HEK293T (cell line): ENCODE data around the gene CDH1.

Experiments used
- CTCF ChIA-PET: fragments of 350-600 bp; formaldehyde crosslinking; extraction: SDS; loops from one replicate; lab custom pipeline; 2021; ENCODE audit warnings: antibody characterized with exemption, inconsistent platforms; lab: Yijun Ruan, JAX
- POLR2A ChIA-PET: fragments of 350-600 bp; formaldehyde crosslinking; extraction: SDS; loops from one replicate; lab custom pipeline; 2020; ENCODE audit warnings: antibody characterized with exemption, inconsistent platforms; lab: Yijun Ruan, JAX
- DNase-seq: peaks from one replicate; pipeline ENCODE4 v3.0.0; 2012; ENCODE audit warnings: mixed read lengths; ENCODE audit errors: extremely low spot score
- ARNT ChIP-seq: fragments of 450-650 bp; IDR thresholded peaks from 2 replicates; pipeline ENCODE4 v1.6.1; 2017; ENCODE audit warnings: mild to moderate bottlenecking
- BHLHE40 ChIP-seq: fragments of 450-650 bp; IDR thresholded peaks from 2 replicates; pipeline ENCODE4 v1.6.1; 2016; ENCODE audit warnings: mild to moderate bottlenecking, moderate library complexity, borderline replicate concordance
- CTBP1 ChIP-seq: fragments of 450-650 bp; IDR thresholded peaks from 2 replicates; pipeline ENCODE4 v1.6.1; 2016; ENCODE audit warnings: borderline replicate concordance
- ELF4 ChIP-seq: fragments of 450-650 bp; IDR thresholded peaks from 2 replicates; pipeline ENCODE4 v1.6.1; 2017; ENCODE audit warnings: antibody characterized with exemption
- FOXA1 ChIP-seq: fragments of 450-650 bp; IDR thresholded peaks from 2 replicates; pipeline ENCODE4 v1.6.1; 2016; ENCODE audit warnings: mild to moderate bottlenecking
- FOXK2 ChIP-seq: fragments of 450-650 bp; IDR thresholded peaks from 2 replicates; pipeline ENCODE4 v1.6.1; 2016; ENCODE audit warnings: mild to moderate bottlenecking
- FOXM1 ChIP-seq: fragments of 450-650 bp; IDR thresholded peaks from 2 replicates; pipeline ENCODE4 v1.6.1; 2017; ENCODE audit warnings: mild to moderate bottlenecking, borderline replicate concordance
- HDGF ChIP-seq: fragments of 450-650 bp; IDR thresholded peaks from 2 replicates; pipeline ENCODE4 v1.6.1; 2017; ENCODE audit warnings: antibody characterized with exemption, borderline replicate concordance
- L3MBTL2 ChIP-seq: fragments of 450-650 bp; conservative IDR thresholded peaks from 2 replicates; pipeline ENCODE4 v1.6.1; 2016; ENCODE audit warnings: mild to moderate bottlenecking
- LEF1 ChIP-seq: fragments of 450-650 bp; IDR thresholded peaks from 2 replicates; pipeline ENCODE4 v1.6.1; 2017; ENCODE audit warnings: mild to moderate bottlenecking, borderline replicate concordance
- NFRKB ChIP-seq: fragments of 450-650 bp; IDR thresholded peaks from 2 replicates; pipeline ENCODE4 v1.6.1; 2016; ENCODE audit warnings: mild to moderate bottlenecking, moderate library complexity
- SP1 ChIP-seq: fragments of 450-650 bp; IDR thresholded peaks from 2 replicates; pipeline ENCODE4 v1.6.1; 2017
- SUZ12 ChIP-seq: fragments of 450-650 bp; IDR thresholded peaks from 2 replicates; pipeline ENCODE4 v1.6.1; 2016; ENCODE audit warnings: mild to moderate bottlenecking
- TARDBP ChIP-seq: fragments of 450-650 bp; IDR thresholded peaks from 2 replicates; pipeline ENCODE4 v1.6.1; 2016
- ZNF384 ChIP-seq: fragments of 450-650 bp; IDR thresholded peaks from 2 replicates; pipeline ENCODE4 v1.6.1; 2016
- TF ChIP-seq, protein P1 (sequence below): fragments of 450-650 bp; IDR thresholded peaks from 2 replicates; pipeline ENCODE4 v1.6.1; 2016

The CDH1 gene

DNA sequence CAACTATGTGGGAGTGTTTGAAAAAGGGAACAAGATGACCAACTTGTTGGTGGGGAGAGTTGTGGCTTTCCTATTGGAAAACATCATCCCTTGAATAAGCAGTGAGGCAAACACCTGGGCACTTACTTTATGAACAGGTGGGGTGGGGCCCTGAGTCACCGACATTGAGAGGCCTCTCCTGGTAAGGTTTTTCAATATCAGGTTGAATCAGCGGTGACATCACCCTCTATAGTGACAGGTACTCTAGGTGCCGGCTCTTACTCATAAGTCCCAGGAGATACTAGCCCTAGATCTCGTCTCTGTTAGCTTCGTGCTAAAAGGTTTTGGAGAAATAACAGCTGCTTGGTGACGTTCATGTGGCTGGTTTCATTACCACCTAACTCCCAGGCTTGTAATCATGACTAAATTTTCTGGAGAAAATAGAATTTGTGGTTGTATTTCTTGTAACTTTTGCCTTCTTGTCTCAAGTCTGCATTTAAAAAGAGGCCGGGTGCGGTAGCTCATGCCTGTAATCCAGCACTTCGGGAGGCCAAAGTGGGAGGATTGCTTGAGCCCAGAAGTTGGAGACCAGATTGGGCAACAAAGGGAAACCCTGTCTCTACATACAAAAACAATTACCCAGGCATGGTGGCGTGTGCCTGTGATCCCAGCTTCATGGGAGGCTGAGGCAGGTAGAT, 19.3 kb downstream of the CDH1 start:
- POLR2A ChIA-PET, result interaction anchor here (0.6 kb wide), 1 partner anchor 13 kb away, joined by 3 read pairs; no protein-coding TSS in a partner anchor
- CTCF ChIA-PET, result interaction anchor here (0.6 kb wide), 1 partner anchor 369 kb away, joined by 3 read pairs; no protein-coding TSS in a partner anchor
- no peak for DNase-seq
- TF ChIP-seq ARNT (no peak), TARDBP (no peak), ELF4 (no peak), SUZ12 (no peak), LEF1 (no peak)

DNA sequence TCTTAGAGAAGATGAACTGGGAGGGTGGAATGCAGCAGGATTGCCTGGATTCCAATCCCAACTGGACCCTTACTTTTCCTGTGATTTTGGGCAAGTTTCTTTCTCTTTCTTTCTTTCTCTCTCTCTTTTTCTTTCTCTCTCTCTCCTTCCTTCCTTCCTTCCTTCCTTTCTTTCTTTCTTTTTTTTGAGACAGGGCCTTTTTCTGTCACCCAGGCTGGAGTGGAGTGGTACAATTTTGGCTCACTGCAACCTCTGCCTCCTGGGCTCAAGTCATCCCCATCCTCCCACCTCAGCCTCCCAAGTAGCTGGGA, 20.5 kb downstream of the CDH1 start:
- ChIA-PET CTCF (interaction anchor here (0.6 to 0.7 kb wide), 2 partner anchors 496 to 1126 kb away, joined by 5 read pairs; no protein-coding TSS in a partner anchor), POLR2A (no interaction called here)
- no peak for TF ChIP-seq ELF4
- no peak for TF ChIP-seq LEF1
- TF ChIP-seq NFRKB, result no peak
- no peak for TF ChIP-seq FOXA1
- TF ChIP-seq FOXK2, result no peak
- TF ChIP-seq TARDBP, result no peak
- TF ChIP-seq HDGF, result no peak
- TF ChIP-seq, protein P1, sequence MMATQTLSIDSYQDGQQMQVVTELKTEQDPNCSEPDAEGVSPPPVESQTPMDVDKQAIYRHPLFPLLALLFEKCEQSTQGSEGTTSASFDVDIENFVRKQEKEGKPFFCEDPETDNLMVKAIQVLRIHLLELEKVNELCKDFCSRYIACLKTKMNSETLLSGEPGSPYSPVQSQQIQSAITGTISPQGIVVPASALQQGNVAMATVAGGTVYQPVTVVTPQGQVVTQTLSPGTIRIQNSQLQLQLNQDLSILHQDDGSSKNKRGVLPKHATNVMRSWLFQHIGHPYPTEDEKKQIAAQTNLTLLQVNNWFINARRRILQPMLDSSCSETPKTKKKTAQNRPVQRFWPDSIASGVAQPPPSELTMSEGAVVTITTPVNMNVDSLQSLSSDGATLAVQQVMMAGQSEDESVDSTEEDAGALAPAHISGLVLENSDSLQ, result no peak
- no peak for TF ChIP-seq SP1
- no peak for TF ChIP-seq ZNF384
- no peak for TF ChIP-seq ARNT
- TF ChIP-seq CTBP1, result no peak
- TF ChIP-seq L3MBTL2, result no peak
- TF ChIP-seq BHLHE40, result no peak
- no peak for DNase-seq

DNA sequence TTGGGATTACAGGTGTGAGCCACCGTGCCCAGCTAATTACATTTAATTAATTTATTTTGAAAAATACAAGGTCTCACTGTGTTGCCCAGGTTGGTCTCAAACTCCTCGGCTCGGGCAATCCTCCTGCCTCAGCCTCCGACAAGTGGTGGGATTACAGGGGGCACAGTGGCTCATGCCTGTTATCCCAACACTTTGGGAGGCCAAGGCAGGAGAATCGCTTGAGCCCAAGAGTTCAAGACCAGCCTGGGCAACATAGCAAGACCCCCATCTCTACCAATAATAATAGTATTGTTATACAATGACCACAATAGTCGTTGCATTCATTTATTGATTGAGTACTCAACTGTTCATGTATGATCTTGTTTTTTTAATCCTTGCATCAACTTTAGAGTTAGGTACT, 22.0 kb downstream of the CDH1 start:
- POLR2A ChIA-PET, result no interaction called here
- TF ChIP-seq FOXK2 (no peak), FOXM1 (no peak), LEF1 (no peak), TARDBP (no peak), SUZ12 (no peak), ELF4 (no peak), HDGF (no peak), SP1 (no peak), L3MBTL2 (no peak), CTBP1 (no peak), ARNT (no peak), BHLHE40 (no peak)
- CTCF ChIA-PET, result no interaction called here
- no peak for DNase-seq

DNA sequence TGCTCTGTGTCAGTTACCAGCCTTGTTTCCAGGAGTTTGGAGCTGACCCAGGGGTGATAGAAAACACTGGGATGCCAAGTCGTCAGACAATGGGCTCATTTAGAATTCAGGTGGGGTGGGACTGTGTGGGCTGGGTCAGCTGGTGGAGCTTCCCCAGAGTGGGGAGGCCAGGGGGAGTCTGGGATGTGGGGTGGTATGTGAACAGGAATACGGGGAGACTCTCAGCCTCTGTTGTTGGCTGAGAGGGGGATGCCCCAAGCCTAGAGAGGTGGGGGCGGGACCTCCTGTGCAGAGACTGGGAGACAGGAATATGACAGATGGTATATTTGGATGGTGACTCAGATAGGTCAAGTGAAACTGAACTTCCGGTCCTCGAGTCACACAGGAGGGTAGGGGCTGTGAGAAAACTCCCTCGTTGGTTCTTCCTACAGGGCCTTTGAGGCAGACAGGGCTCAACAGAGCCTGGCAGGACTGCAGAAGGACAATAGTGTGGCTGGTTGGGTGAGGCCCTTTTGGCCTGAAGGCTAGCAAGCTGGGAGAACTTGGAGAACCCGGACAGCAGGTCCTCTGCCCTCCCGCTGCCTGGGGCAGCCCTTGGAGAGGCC, 23.7 kb downstream of the CDH1 start:
- ChIA-PET CTCF (no interaction called here), POLR2A (no interaction called here)
- TF ChIP-seq SP1 (no peak), LEF1 (no peak), TARDBP (no peak), SUZ12 (no peak), ZNF384 (no peak), FOXK2 (no peak), NFRKB (no peak), FOXM1 (no peak), FOXA1 (no peak), HDGF (no peak), L3MBTL2 (no peak), ELF4 (no peak), ARNT (no peak), BHLHE40 (no peak), CTBP1 (no peak)
- TF ChIP-seq, protein P1, result no peak
- no peak for DNase-seq

DNA sequence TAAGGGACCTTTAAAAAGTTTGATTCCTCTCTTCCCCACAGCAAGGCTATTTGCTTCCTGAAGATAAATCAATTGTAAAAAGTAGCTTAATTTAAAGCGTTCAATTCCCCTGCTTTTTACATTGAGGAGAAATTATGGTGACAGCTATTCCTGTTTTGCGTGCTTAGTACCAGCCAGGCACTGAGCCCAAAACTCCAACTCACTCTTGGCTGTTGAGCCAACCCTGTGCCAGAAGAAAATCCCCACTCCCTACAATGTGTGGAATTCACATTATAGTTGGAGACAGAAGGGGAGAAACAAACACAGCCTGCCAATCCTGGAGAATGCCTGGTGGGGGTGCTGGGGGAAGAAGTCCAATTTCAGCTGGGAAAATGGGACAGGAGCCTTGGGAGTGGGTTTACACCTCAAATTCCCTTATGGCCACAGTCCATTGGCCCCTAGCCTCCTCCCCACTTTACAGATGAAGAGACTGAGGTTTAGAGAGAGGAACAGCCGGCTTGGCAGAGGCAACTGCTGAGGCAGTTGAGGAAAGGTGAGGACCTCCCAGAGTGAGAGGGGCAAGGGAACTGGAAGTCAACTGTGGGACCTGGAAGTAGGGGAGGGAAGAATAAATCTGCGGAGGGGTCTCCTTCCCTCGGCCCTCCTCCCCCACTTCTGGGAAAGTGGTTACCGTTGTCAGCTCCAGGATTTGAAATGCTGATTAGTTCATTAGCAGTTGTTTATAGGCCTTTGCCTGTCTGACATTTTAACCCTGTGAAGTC, 26.1 kb downstream of the CDH1 start:
- ChIA-PET POLR2A (no interaction called here), CTCF (no interaction called here)
- DNase-seq, result no peak
- TF ChIP-seq HDGF, result no peak

DNA sequence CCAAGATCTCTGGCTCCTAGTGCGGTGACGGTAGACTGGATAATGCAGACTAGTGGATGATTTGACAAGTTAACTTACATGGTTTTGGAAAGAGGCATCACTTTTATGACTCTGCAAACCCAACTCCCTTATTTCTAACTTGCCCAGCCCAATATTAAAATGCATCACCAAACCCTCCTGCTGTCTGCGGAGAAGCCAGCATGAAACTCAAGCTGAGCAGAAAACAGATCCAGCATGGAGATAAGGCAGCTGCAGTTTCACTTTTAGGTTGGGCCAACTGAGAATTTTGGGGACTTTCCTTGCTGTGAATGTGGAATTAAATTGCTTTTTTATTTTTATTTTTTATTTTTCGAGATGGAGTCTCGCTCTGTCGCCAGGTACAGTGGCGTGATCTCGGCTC, 27.8 kb downstream of the CDH1 start:
- ChIA-PET POLR2A (no interaction called here), CTCF (no interaction called here)
- TF ChIP-seq CTBP1 (no peak), ELF4 (no peak), ZNF384 (no peak), FOXA1 (no peak), L3MBTL2 (no peak)
- TF ChIP-seq, protein P1, result no peak
- DNase-seq, result no peak
